GM18511 (cell line): ENCODE results near the gene TMED10.
"Not testable (repeated sequence)": the region's sequence is repeated elsewhere in the genome, so short reads cannot be mapped to it uniquely, and the experiment has no call there.

Experiments
- ATAC-seq: cut with Tn5 transposase; IDR thresholded peaks from one replicate; pipeline ENCODE4 v1.9.1; 2021; ENCODE audit warnings: mild to moderate bottlenecking, moderate library complexity; ENCODE audit not compliant: unreplicated experiment

TMED10 gene

DNA sequence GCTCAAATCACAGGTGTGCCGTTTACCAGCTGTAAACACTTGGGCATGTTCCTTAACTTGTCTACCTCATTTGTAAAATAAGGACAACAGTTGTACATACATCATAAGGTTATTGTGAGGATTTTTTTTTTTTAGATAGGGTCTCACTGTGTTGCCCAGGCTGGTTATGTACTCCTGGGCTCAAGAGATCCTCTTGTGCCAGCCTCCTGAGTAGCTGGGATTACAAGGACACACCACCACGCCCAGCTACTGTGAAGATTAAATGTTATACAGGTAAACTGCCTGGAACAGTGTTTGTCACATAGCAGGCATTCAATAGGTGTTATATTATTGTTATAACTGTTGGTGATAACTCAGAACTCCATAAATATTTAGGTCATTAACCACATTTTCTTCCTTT, 12.7 kb downstream of the TMED10 start:
- no peak for ATAC-seq

DNA sequence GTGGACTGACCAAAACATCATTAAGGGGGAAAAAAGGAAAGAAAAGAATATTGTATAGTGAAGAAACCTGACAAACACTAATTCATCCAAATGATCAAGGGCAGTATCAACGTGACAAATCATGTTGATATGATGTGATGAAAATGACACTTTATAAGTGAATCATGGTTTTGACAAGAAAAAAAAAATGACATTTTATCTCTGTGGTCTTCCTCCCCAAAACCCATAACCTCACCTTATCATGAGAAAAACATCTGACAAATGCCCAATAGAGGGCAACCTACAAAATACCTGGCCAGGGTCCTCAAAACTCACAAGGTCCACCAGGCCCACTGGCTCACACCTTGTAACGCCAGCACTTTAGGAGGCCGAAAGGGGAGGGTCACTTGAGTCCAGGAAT, 13.8 kb downstream of the TMED10 start:
- ATAC-seq: no peak

DNA sequence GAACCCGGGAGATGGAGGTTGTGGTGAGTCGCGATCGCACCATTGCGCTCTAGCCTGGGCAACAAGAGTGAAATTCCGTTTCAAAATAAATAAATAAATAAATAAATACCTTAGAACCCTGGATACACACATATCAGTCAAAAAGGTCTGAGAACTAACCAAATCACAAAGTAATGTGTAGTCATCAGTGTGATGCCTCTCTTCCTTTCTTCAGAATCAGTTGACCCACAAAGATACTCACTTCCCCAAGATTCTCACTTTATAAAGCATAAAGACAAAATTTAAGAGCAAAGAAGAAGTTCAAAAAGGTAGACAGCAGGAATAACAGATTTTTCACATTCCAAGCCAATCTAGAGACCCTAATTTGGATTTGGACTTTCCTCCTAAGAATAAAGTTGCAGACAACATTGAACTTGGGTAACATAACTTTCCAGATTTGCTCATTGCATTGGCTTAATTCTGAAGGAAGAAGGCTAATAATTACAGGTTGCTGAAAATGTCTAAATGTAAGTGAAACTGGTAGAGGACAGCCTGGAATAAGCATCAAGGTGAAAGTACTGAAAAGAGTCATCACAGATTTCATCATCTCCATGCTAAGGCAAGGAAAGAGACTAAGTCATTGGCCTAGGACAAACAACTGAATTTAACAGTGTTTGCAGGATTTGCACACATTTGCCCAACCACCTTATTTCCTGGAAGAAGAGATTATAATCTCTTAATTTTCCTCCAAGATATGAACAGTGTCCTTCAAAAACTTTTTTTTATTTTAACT, 17.4 kb downstream of the TMED10 start:
- no peak for ATAC-seq

DNA sequence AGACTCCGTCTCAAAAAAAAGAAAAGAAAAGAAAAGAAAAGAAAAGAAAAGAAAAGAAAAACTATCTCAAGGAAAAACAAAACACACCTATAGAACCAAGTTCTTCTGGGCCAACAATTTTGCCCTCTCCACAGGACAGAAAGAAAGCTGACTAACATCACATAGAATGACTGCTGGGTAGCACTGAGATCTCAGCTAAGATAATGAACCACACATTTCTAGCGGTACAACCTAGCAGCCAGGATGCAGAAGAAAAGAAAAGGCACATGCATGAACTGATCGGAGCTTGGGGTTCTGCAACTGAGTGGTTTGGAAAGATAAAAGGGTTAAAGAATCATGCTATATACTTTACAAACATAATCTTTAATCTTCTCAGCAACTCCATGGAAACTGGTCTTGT, 19.5 kb downstream of the TMED10 start:
- ATAC-seq: no peak

DNA sequence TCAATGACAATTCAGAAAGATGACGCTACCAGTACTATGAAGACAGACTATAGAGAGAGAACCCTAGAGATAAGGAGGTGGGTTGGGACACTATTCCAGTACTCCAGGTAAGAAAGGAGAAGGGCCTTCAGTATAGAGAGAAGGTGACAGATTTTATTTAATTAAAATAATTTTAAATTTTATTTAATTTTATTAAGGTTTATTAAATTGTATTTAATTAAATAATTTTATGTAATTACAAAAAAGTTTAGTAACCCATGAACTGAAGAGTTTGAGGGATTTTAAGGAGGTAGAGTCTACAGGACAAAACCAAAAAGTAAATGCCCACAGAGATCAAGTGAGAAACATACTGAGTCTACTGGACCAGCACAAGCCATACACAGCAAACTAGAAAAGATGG, 20.3 kb downstream of the TMED10 start:
- no peak for ATAC-seq

DNA sequence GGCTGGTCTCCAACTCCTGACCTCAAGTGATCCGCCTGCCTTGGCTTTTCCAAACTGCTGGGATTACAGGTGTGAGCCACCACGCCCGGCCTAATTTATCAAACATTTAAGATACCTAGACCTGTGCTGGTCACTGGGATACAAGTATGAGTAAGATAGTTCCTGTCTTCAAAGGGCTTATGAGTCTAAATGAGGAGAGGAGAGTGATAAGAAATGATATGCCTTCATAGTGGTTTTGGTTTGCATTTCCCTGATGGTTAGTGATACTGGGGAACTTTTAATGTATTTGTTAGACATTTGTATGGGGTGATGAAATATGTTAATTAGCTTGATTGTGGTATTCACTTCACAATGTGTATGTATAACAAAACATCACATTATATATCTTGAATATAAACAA, 21.2 kb downstream of the TMED10 start:
- no peak for ATAC-seq

DNA sequence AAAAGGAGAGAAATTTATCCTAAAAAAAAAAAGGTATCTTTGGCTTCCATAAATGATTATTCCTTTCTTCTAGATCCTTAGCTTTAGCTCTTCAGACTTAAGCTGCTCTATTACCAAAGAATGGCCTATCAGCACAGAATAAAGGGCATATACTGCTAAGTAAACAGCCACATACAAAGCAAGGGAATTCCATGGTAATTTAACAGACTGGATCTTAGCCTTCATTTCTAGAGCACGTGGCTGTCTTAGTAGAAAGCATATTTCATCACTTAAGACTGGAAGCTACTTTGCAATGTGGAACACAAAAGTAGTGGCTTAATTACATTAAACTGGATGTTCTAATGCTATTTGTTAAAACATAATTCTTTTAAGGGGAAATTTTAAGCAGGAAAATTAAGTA, 23.1 kb downstream of the TMED10 start:
- no peak for ATAC-seq

DNA sequence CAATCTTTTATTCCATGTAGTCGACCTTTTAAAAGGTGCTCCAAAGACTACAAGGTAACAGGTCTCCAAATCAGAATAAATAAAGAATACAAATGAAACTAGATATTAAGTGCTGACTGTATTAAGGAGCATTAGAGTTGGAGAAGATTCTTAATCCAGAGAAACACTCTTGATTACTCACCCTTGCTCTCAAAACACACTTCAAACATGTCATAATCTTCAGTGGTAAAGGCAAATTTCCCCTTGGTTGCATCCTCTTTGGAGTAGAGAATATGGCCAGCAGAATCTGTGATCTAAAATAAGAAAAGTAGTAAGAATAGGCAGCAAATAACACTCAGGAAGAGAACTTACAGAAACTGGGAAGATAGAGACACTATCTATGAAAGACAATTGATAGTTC, 24.6 kb downstream of the TMED10 start:
- no peak for ATAC-seq

DNA sequence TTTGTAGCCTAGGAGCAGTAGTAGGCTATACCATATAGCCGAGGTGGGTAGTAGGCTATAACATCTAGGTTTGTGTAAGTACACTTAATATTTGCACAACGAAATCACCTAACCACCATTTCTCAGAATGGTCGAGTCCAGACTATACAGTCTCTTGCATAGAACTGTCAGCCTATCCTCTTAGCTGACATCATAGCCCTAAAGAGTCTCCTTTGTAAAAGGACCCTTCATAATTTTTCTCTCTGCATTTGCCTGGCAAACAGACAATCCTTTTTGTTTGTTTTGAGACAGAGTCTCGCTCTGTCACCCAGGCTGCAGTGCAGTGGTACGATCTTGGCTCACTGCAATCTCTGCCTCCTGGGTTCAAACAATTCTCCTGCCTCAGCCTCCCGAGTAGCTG, 25.8 kb downstream of the TMED10 start:
- not testable (repeated sequence) for ATAC-seq

DNA sequence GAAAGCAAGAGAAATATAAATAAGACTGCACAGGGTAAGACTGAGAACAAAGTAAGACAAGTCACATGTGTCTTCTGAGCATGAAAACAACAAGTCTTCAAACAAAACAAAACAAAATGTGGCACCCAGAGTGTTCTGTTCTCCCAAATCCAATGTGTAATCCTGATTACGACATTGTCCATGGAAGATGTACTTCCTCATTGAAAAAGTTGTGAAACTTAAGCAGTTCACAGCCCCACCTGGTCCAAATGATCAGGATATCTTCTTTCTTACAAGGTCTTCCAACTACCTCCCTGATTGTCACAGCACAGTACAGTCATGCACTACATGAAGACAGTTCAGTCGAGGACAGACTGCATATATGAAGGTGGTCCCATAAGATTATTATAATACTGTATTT, 26.3 kb downstream of the TMED10 start:
- ATAC-seq: no peak

DNA sequence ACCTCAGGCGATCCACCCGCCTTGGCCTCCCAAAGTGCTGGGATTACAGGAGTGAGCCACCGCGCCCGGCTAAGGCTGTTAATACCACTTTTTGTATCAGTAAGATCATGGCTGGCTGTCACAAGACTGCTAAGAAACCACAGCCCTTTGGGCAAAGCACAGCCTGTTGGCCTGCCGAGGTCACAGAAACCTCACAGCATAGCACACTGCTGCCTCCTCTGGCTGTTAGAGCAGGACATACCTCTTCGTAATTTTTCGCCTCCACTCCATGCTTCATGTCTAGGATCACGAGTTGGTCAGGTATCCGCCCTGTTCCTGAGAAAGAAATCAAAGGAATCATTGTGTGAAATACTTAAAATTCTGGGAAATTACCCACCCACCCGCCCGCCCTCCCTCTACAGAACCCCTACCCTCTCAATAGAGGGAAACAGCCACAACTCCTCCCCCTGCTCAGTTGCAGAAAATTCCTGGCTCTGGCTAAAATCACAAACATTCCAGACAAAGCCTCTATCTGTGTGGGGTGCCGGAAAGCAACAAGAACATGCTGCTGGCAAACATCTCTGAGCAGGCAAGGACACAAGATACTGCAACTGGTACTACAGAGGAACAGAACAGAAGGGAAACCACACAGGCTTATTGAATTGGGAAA, 28.9 kb downstream of the TMED10 start:
- ATAC-seq: no peak

DNA sequence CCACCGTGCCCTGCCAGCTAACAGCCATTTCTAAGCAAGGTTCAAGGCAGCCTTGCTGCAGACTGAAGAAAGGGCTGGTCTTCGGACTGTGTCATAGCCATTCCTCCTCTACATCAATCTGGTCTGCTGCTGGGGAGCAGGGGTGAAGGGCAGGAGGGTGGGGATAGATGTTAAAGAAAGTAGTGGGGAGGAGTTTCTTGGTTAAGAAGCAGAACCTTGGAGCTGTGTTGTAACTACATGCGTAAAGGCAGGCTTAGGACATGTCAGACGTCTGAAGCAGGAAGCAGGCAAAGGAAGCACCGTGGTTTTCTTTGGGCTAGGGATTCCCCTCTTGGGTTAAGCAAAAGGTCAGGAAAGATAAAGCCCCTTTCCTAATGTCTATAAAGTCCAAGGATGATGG, 31.5 kb downstream of the TMED10 start:
- no peak for ATAC-seq

DNA sequence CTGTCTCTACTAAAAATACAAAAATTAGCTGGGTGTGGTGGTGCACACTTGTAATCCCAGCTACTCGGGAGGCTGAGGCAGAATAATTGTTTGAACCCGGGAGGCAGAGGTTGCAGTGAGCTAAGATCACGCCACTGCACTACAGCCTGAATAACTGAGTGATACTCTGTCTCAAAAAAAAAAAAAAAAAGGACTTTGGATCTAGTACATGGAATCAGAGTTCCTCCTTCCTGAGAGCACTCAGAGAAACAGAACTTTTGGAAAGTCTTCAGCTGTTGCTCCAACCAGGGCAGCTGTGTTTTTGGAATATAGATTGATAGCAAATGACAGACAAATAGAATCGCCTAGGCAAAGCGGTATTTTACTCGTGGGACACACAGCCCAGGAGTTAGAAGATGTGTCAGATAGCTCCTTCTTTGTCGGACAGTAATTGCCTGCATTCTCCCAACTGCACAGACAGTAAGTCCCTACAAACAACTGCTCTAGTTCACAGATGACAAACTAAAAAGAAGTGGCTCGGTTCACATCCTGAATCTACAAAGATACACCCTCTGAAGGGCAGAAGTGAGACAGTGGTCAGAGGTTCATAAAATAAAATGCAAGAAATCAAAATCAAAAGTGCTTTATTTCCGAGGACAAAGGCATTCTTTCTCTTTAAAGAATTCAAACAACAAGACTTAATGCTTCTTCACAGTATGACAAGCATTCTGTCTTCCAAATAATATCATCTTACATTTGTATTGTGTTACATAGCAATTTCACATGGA, 32.5 kb downstream of the TMED10 start:
- no peak for ATAC-seq

DNA sequence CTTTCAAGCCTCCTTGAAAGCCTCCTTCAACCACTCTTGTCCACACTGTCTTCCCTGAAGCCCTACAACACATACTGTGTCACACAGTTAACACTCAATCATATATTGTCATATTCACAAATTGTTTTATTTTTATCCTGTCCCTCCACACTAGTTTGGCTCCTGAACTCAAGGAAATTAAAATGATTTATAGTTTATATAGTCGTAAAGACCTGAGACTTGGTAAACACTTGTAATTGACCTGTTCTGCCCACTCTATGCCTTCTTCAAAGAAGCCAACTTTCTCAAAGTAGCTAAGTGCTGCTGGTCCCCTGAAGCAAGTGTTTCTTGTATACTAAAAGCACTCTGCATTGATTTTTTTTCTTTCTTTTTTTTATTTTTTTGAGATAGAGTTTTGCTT, 33.9 kb downstream of the TMED10 start:
- no peak for ATAC-seq

DNA sequence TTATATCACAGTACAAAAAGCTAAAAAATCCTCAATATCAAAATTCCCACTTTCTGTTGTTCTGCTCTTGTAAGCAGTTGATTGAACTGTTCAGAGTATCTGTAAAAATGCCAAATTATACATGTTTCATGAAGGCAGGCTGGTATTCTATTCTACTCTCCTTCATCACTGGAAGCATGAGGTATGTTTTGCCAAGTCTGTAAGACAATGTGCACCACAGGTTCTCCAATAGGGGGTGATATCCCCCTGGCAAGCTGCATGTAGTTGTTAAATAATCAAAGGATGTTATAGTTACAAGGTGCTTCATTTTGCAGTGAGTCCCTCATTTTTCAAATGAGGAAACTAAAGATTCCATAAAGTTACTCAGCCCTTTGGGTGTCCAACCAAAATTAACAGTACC, 34.4 kb downstream of the TMED10 start:
- ATAC-seq: no peak

DNA sequence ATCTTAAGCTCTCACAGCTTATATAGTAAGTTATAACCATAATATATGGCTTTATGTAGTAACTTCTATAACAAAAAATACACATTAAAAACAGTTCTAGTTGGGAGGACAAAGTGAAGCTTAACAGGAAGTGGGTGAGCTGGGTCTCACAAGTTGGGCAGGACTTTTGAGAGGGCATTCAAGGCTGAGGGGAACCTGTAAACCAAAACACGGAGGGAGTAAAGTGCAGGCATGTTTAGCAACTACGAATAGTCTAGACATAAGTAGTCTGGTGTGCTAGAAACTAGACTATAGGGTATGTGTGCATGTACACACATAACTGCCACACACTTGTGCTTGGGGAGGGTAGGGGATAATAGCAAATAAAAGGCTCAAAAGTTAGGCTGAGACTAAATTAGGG, 35.4 kb downstream of the TMED10 start:
- no peak for ATAC-seq

DNA sequence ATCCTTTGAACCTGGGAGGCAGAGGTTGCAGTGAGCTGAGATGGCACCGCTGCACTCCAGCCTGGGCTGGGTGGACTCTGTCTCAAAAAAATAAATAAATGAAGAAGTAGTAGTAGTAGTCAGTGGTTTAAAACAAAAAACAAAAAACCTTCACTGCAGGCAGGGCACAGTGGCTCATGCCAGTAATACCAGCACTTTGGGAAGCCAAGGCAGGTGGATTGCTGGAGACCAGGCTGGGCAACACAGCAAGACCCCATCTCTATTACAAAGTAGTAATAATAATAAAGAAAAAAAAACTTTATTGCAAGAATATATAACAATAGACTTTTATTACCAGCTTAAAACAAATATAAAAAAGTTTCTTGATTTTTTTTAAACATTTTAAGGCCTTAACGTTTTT, 35.8 kb downstream of the TMED10 start:
- no peak for ATAC-seq

DNA sequence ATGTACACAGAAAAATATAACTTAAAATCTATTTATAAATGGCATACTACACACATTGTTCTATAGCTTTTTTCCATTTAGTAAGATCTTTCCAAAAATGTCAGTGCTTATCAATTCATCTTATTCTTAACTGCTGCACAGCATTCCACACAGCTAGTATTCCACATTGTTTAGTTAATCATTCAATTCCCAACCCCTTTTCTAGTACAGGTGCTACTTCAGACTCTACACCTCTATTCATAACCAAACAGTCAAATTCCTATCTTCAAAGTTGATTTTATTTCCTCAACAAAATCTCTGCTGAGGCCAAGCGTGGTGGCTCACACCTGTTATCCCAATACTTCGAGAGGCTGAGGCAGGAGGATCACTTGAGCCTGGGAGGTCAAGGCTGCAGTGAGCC, 37.2 kb downstream of the TMED10 start:
- no peak for ATAC-seq

DNA sequence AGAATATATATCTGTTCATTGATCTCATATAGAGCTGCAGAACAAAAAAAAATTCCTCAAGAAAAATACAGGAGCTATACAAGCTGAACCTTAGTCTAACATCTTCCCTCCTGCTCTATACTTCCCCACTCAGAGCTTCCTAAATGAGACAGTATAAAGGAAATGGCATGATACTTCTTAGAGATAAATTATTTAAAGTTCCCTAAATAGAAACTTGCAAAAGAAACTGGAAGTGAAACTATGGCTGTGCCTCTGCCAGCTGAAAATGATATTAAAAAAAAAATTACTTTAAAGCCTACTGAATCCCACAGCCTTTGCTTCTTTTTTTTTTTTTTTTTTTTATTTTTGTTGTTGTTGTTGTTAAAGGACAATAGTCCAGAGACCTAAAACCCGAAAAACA, 37.9 kb downstream of the TMED10 start:
- no peak for ATAC-seq

DNA sequence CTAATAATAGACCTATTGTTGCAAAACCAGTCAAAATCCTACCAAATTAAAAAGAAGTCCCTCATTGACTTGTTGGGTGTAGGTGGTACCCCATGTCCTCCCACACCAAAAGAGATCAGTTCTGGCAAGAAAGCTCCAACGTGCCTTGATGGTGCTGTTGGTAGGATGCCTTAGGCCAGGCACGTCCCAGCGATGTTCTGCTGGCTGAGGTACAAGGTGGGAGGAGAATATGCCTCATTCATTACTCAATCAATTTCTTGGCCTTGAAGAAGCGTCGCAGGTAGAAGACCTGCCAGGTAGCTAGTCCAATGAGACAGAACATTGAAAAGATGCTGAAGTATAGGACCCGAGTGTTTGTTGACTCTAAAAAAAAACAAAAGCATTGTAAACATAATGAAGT, 41.8 kb downstream of the TMED10 start:
- ATAC-seq: no peak

DNA sequence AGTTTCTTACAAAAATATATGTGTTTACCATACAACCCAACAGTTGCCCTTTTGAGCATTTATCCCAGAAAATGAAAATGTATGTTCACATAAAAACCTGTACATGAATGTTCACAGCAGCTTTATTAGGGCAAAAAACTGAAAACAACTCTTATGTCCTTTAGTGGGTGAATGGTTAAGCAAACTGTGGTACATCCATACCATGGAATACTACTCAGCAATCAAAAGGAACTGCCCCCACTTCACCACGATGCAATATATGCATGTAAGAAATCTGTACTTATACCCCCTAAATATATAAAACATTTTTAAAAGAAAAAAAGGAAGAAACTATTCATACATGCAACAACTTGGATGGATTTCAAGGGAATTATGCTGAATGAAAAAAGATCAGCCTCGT, 42.8 kb downstream of the TMED10 start:
- ATAC-seq: no peak
